Measurements from ENCODE around the gene OTOS.

DNA sequence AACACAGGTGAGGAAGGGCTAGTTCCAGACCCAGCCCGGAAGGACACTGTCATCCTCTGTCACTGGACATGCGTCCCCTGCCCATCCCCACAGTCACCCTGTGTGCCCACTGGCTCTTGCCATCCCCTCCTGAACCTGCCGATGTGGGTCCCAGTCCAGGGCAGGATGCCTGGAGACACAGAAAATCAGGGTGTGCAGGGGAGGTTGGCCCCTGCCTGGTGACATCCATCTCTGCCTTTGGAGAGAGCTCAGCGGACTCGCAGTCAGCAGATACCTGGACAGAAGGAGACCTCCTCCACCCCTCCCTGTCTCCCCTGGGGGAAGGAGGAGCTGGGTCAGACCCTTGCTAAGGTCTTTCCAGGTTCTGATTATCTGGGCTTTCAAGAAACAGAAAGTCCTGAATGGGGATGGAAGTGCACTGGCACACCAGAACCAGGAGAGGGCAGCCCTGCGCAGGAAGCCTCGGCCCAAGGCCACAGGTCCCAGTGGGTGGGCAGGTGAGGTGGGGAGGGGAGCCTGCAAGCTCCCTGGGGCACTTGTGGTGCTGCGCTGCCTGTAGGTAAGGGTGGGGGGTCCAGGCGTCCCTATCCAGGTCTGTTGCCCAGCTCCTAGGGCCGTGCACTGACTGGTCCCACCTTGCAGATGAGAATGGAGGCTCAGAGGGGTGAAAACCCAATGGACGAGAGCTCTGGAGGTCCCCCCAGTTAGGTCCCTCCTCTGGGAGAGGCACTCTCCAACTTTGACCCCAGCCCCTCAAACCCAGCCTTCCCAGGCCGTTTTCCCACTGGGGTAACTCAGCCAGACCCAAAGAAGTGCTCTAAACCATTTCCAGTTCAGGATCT, 9.7 kb upstream of the OTOS start:
- no peak for TF ChIP-seq TCF7L2 (IDR thresholded peaks at IDR 0.05; ENCODE audit: borderline replicate concordance, extremely low read depth, insufficient read depth, insufficient read length)
- TF ChIP-seq POLR2A (IDR thresholded peaks at IDR 0.05; ENCODE audit: borderline replicate concordance, extremely low read depth, insufficient read depth, insufficient read length): no peak
- TF ChIP-seq, protein P1, sequence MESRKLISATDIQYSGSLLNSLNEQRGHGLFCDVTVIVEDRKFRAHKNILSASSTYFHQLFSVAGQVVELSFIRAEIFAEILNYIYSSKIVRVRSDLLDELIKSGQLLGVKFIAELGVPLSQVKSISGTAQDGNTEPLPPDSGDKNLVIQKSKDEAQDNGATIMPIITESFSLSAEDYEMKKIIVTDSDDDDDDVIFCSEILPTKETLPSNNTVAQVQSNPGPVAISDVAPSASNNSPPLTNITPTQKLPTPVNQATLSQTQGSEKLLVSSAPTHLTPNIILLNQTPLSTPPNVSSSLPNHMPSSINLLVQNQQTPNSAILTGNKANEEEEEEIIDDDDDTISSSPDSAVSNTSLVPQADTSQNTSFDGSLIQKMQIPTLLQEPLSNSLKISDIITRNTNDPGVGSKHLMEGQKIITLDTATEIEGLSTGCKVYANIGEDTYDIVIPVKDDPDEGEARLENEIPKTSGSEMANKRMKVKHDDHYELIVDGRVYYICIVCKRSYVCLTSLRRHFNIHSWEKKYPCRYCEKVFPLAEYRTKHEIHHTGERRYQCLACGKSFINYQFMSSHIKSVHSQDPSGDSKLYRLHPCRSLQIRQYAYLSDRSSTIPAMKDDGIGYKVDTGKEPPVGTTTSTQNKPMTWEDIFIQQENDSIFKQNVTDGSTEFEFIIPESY (IDR thresholded peaks at IDR 0.05; ENCODE audit: extremely low read depth, insufficient replicate concordance, low read length): no peak
- no peak for TF ChIP-seq SP1 (IDR thresholded peaks at IDR 0.05; ENCODE audit: low read depth)
- no peak for TF ChIP-seq CEBPB (IDR thresholded peaks at IDR 0.05; ENCODE audit: low read depth)
- TF ChIP-seq, protein P2, sequence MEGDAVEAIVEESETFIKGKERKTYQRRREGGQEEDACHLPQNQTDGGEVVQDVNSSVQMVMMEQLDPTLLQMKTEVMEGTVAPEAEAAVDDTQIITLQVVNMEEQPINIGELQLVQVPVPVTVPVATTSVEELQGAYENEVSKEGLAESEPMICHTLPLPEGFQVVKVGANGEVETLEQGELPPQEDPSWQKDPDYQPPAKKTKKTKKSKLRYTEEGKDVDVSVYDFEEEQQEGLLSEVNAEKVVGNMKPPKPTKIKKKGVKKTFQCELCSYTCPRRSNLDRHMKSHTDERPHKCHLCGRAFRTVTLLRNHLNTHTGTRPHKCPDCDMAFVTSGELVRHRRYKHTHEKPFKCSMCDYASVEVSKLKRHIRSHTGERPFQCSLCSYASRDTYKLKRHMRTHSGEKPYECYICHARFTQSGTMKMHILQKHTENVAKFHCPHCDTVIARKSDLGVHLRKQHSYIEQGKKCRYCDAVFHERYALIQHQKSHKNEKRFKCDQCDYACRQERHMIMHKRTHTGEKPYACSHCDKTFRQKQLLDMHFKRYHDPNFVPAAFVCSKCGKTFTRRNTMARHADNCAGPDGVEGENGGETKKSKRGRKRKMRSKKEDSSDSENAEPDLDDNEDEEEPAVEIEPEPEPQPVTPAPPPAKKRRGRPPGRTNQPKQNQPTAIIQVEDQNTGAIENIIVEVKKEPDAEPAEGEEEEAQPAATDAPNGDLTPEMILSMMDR (IDR thresholded peaks at IDR 0.05 in 2 of 3, conservative IDR thresholded peaks at IDR 0.05 in 1 of 3; ENCODE audit: borderline replicate concordance in 1 of 3, insufficient read depth in 1 of 3, low read depth in 2 of 3, low read length in 2 of 3): peak; percentile 51 to 90 (median 86); a peak in 5 of 6 replicates
- TF ChIP-seq EZH2 (IDR thresholded peaks at IDR 0.05): no peak
- no peak for TF ChIP-seq EGR1 (IDR thresholded peaks at IDR 0.05; ENCODE audit: low read depth)
- no peak for TF ChIP-seq EZH2phosphoT487 (IDR thresholded peaks at IDR 0.05; ENCODE audit: borderline replicate concordance)
- TF ChIP-seq ELF1 (IDR thresholded peaks at IDR 0.05; ENCODE audit: borderline replicate concordance, low read depth): no peak
- peak; percentile 84 for TF ChIP-seq RAD21 (IDR thresholded peaks at IDR 0.05; ENCODE audit: low read depth)
- TF ChIP-seq, protein P3, sequence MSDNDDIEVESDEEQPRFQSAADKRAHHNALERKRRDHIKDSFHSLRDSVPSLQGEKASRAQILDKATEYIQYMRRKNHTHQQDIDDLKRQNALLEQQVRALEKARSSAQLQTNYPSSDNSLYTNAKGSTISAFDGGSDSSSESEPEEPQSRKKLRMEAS (IDR thresholded peaks at IDR 0.05): no peak

All from HCT116 (cell line).